BJ (cell line): ENCODE measurements around the gene SUN1. TPM values are rescaled to one million over a fixed set of nuclear protein-coding genes. Genes with fewer than 3 reads are reported as not detected.

Source experiments
- CTCF ChIA-PET: fragments of 350-600 bp; formaldehyde crosslinking; extraction: SDS; loops from one replicate; lab custom pipeline; 2021; ENCODE audit warnings: antibody characterized with exemption, inconsistent platforms; lab: Yijun Ruan, JAX
- POLR2A ChIA-PET: fragments of 300-600 bp; sonication (Branson Sonifier 250); formaldehyde crosslinking; extraction: SDS; loops from one replicate; lab custom pipeline; 2021; ENCODE audit warnings: antibody characterized with exemption; lab: Charles Lee
- DNase-seq: peaks from one replicate; pipeline ENCODE4 v3.0.0-alpha.2; 2011; ENCODE audit warnings: low read depth
- H3K27me3 ChIP-seq: 2 replicates; pipeline ENCODE4 v1.6.0; 2011; ENCODE audit warnings: low read length; ENCODE audit not compliant: control insufficient read depth, insufficient read depth
- H3K36me3 ChIP-seq: 2 replicates; pipeline ENCODE4 v1.5.1; 2011; ENCODE audit warnings: low read length; ENCODE audit not compliant: control insufficient read depth, insufficient read depth
- H3K4me3 ChIP-seq: 2 replicates; pipeline ENCODE4 v1.5.1; 2011; ENCODE audit warnings: low read depth, mild to moderate bottlenecking, control low read depth, low read length
- CTCF ChIP-seq: IDR thresholded peaks from 2 replicates; pipeline ENCODE4 v1.5.1; 2011; ENCODE audit warnings: low read depth, mild to moderate bottlenecking, control low read depth, inconsistent platforms, low read length, moderate library complexity; ENCODE audit not compliant: insufficient read depth
- polyA plus RNA-seq: library from polyadenylated mRNA; depleted of rRNA; stranded (reverse); fragments of >200 nt; gene quantifications from 2 replicates; pipeline ENCODE4 v1.2.3, GENCODE V29; 2011

Gene SUN1
- polyA plus RNA-seq, 1 experiment, result 222 TPM

GRCh38 chr7:898460-898854 lies 66.2 kb downstream of the SUN1 start:
- Histone ChIP-seq H3K4me3 (no peak overlapping the region), H3K36me3 (peaks cover 13% of the 10 kb centered on the region), H3K27me3 (no peaks in the 10 kb centered on the region)
- ChIA-PET POLR2A (no interaction called here), CTCF (interaction anchor here (1.4 kb wide), 1 partner anchor 10 kb away, joined by 3 read pairs; no protein-coding TSS in a partner anchor)
- no peak for DNase-seq
- TF ChIP-seq CTCF, result no peak

GRCh38 chr7:898855-899681 lies 66.8 kb downstream of the SUN1 start:
- DNase-seq, result no peak
- CTCF ChIA-PET, result no interaction called here

GRCh38 chr7:899806-900205 lies 67.5 kb downstream of the SUN1 start:
- ChIA-PET CTCF (interaction anchor here (0.7 to 0.8 kb wide), 2 partner anchors 8 to 18 kb away, joined by 3 read pairs; no protein-coding TSS in a partner anchor), POLR2A (no interaction called here)
- Histone ChIP-seq H3K27me3 (no peaks in the 10 kb centered on the region), H3K36me3 (peaks cover 7% of the 10 kb centered on the region), H3K4me3 (no peak overlapping the region)
- no peak for DNase-seq
- TF ChIP-seq CTCF, result no peak

More at GRCh38 chr7:898855-899681, 66.8 kb downstream of the SUN1 start:
- POLR2A ChIA-PET, result no interaction called here
- TF ChIP-seq CTCF, result no peak
- Histone ChIP-seq H3K36me3 (peaks cover 11% of the 10 kb centered on the region), H3K4me3 (no peak overlapping the region), H3K27me3 (no peaks in the 10 kb centered on the region)

GRCh38 chr7:900331-901040 lies 68.2 kb downstream of the SUN1 start:
- ChIA-PET CTCF (interaction anchor here (0.7 to 0.8 kb wide), 2 partner anchors 8 to 18 kb away, joined by 3 read pairs; no protein-coding TSS in a partner anchor), POLR2A (no interaction called here)
- no peak overlapping the region for H3K4me3 ChIP-seq
- no peaks in the 10 kb centered on the region for H3K27me3 ChIP-seq
- TF ChIP-seq CTCF, result no peak
- DNase-seq, result no peak
- H3K36me3 ChIP-seq, result peaks cover 7% of the 10 kb centered on the region; the same call in 1 of the 2 replicates

GRCh38 chr7:901041-901387 lies 68.7 kb downstream of the SUN1 start:
- DNase-seq, result no peak
- ChIA-PET POLR2A (no interaction called here), CTCF (no interaction called here)
- Histone ChIP-seq H3K27me3 (no peaks in the 10 kb centered on the region), H3K36me3 (peaks cover 5% of the 10 kb centered on the region; the same call in 1 of the 2 replicates), H3K4me3 (no peak overlapping the region)
- no peak for TF ChIP-seq CTCF
